ENCODE data around the gene RAD51B. TPM values are rescaled to one million over a fixed set of nuclear protein-coding genes. Genes with fewer than 3 reads are reported as not detected.

Gene RAD51B
- total and polyA plus RNA-seq, 2 of the 13 experiments (the other 11 are each of a cell fraction or from before 2014, with no cell fraction given) = 7.0 to 9.5 TPM

GRCh38 chr14:68607081-68607866 lies 787.7 kb downstream of the RAD51B start (continued):
- TF ChIP-seq KIAA2018 (CRISPR knock-in tag; IDR thresholded peaks at IDR 0.05; ENCODE audit: borderline replicate concordance) (no peak), THAP8 (CRISPR knock-in tag; IDR thresholded peaks at IDR 0.05; ENCODE audit: borderline replicate concordance) (no peak), TOPORS (CRISPR knock-in tag; IDR thresholded peaks at IDR 0.05) (no peak), KLF15 (CRISPR knock-in tag; IDR thresholded peaks at IDR 0.05; ENCODE audit: borderline replicate concordance) (no peak), RARA (CRISPR knock-in tag; IDR thresholded peaks at IDR 0.05) (peak; percentile 38; the same call in 1 of the 2 replicates), SRF (IDR thresholded peaks at IDR 0.05; ENCODE audit: low read depth, low read length) (no peak), KLF6 (CRISPR knock-in tag; IDR thresholded peaks at IDR 0.05) (no peak), XBP1 (CRISPR knock-in tag; IDR thresholded peaks at IDR 0.05) (no peak), AHDC1 (CRISPR knock-in tag; IDR thresholded peaks at IDR 0.05; ENCODE audit: borderline replicate concordance) (peak; percentile 62; the same call in 1 of the 2 replicates), ZNF18 (CRISPR knock-in tag; IDR thresholded peaks at IDR 0.05; ENCODE audit: insufficient replicate concordance) (no peak)

All from HepG2 (cell line).